H1 (cell line): ENCODE results near the gene RPP14. TPM values are rescaled to one million over a fixed set of nuclear protein-coding genes. Genes with fewer than 3 reads are reported as not detected.

Experiments used
- CHD7 ChIP-seq: fragments of 300-600 bp; sonication (generic); IDR thresholded peaks from 2 replicates; pipeline ENCODE4 v1.7.1; 2012; ENCODE audit warnings: low read length, moderate library complexity, mild to moderate bottlenecking, inconsistent platforms; ENCODE audit not compliant: insufficient replicate concordance
- CTBP2 ChIP-seq: IDR thresholded peaks from 2 replicates; pipeline ENCODE4 v1.7.0; 2011; ENCODE audit warnings: borderline replicate concordance, mild to moderate bottlenecking, moderate library complexity, mixed read lengths, low read length; ENCODE audit not compliant: insufficient read depth, insufficient read length
- polyA plus RNA-seq, 7 experiments: library from polyadenylated mRNA; depleted of rRNA in 3 of 7; stranded (reverse) in 5 of 7; unstranded in 2 of 7; fragments of >200 nt in 5 of 7; fragments of 200-250 nt in 2 of 7; gene quantifications; 1 replicate in 5 of 7; 2 replicates in 1 of 7; 4 replicates in 1 of 7; pipeline versions ENCODE4 v1.2.1 to v1.2.3, GENCODE V29; 2011 to 2013; ENCODE audit warnings: missing spikeins in 2 of 7, mixed read lengths in 2 of 7
- total RNA-seq: library from RNA; stranded (reverse); fragmentation: NEBNext Ultra II Directional; extraction: Animal tissue kit (Norgen Biotek cat#: 25700); gene quantifications from 2 replicates; pipeline ENCODE4 v1.2.1, GENCODE V29; 2021

Gene RPP14
- total and polyA plus RNA-seq, 2 of the 8 experiments (the other 6 are each of a cell fraction or from before 2014, with no cell fraction given): 11.7 to 23.4 TPM

GRCh38 chr3:58317811-58318210 lies 11.8 kb downstream of the RPP14 start (continued):
- no peak for TF ChIP-seq CHD7
- no peak for TF ChIP-seq CTBP2
